ENCODE data around the gene RXRG.

The RXRG gene

DNA sequence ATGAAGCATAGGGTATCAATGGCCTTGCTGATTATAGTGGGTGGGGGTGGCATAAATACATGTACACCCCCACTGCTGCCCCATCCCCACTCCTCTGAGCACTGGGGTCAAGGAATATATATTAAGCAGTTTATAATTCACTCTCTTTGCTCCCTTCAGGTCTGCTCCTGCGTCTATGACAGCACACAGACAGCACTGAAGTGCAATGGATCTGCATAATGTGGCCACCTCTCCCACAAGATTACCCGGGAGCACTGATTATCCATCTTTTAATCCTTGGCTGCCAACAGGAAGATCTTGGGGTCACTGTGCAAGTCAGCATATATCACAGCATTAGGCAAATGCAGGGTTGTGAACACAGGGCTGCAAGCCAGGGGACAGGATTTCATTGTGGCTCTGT is 19.3 kb downstream of the RXRG start:
- no peak for DNase-seq
- peaks cover 18% of the 10 kb centered on the region for H3K4me1 ChIP-seq (ENCODE audit: low read length)
- no peaks in the 10 kb centered on the region for H3K9me2 ChIP-seq (replicated peaks; ENCODE audit: insufficient read depth, low read length)
- H2AFZ ChIP-seq (ENCODE audit: low read length) = no peak overlapping the region
- H3K27ac ChIP-seq (ENCODE audit: low read length) = no peak overlapping the region
- no peaks in the 10 kb centered on the region for H3K27me3 ChIP-seq (replicated peaks; ENCODE audit: insufficient read depth, low read length)
- TF ChIP-seq EZH2 (optimal IDR thresholded peaks at IDR 0.05; ENCODE audit: low read depth, low read length) (no peak), EZH2phosphoT487 (IDR thresholded peaks at IDR 0.05; ENCODE audit: low read length) (no peak)
- TF ChIP-seq, protein P1, sequence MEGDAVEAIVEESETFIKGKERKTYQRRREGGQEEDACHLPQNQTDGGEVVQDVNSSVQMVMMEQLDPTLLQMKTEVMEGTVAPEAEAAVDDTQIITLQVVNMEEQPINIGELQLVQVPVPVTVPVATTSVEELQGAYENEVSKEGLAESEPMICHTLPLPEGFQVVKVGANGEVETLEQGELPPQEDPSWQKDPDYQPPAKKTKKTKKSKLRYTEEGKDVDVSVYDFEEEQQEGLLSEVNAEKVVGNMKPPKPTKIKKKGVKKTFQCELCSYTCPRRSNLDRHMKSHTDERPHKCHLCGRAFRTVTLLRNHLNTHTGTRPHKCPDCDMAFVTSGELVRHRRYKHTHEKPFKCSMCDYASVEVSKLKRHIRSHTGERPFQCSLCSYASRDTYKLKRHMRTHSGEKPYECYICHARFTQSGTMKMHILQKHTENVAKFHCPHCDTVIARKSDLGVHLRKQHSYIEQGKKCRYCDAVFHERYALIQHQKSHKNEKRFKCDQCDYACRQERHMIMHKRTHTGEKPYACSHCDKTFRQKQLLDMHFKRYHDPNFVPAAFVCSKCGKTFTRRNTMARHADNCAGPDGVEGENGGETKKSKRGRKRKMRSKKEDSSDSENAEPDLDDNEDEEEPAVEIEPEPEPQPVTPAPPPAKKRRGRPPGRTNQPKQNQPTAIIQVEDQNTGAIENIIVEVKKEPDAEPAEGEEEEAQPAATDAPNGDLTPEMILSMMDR (IDR thresholded peaks at IDR 0.05; ENCODE audit: low read length) = no peak
- H4K20me1 ChIP-seq (ENCODE audit: insufficient read depth, low read length) = no peaks in the 10 kb centered on the region
- H3K4me3 ChIP-seq (ENCODE audit: low read length) = no peak overlapping the region
- H3F3A ChIP-seq (ENCODE audit: insufficient read depth, low read length) = no peaks in the 10 kb centered on the region
- no peak overlapping the region for H3K9ac ChIP-seq (ENCODE audit: low read length)
- no peak overlapping the region for H3K4me2 ChIP-seq (ENCODE audit: low read depth, low read length)
- no peaks in the 10 kb centered on the region for H3K36me3 ChIP-seq (replicated peaks; ENCODE audit: insufficient read depth, low read length)
- H3K9me3 ChIP-seq (replicated peaks; ENCODE audit: insufficient read depth, low read length) = no peaks in the 10 kb centered on the region
- no peaks in the 10 kb centered on the region for H3K79me2 ChIP-seq (ENCODE audit: low read length)

DNA sequence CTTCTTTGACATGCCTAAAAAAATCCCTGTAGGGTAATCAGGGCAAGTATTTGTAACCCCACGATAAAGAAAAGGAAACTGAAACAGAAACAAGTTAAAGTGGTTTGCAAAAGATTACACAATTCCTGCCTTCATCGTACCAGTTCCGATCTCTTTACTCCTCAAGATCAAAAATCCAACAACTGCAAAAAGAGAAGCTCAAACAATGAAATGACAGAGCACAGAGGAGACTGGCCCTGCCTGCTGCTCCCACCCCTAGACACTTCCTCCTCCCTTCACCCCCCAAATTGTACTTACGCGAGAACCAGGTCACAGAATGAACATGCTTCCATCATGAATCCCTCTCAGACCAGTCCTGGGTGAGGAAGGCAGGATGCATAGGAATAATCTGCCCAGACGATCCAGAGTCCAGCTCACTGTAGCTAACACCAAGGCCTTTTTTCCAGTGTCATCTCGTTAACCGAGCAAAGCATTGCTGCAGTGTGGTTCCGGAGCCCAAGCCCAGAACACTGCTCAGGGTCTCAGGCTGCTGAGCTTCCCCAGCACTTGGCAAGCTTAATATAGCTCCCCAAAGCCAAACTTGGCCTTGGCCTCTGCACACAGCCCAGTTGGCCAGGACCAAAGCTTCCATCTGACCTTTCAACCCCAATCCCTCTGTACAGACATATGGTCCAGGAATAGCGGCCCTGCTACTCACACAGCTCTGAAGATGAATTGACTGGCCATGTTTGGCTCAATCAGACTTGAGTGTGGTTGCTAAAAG is 20.3 kb downstream of the RXRG start:
- Histone ChIP-seq H3K9me3 (replicated peaks; ENCODE audit: insufficient read depth, low read length) (no peaks in the 10 kb centered on the region), H3K79me2 (ENCODE audit: low read length) (no peaks in the 10 kb centered on the region), H3K9me2 (replicated peaks; ENCODE audit: insufficient read depth, low read length) (no peaks in the 10 kb centered on the region), H2AFZ (ENCODE audit: low read length) (peak overlapping the region; percentile 77), H3K4me3 (ENCODE audit: low read length) (peak overlapping the region; percentile 48), H3K9ac (ENCODE audit: low read length) (peak overlapping the region; percentile 6; the same call in 1 of the 2 replicates), H3K4me1 (ENCODE audit: low read length) (peaks cover 18% of the 10 kb centered on the region), H3K4me2 (ENCODE audit: low read depth, low read length) (peak overlapping the region; percentile 74), H3F3A (ENCODE audit: insufficient read depth, low read length) (no peaks in the 10 kb centered on the region), H3K36me3 (replicated peaks; ENCODE audit: insufficient read depth, low read length) (no peaks in the 10 kb centered on the region), H4K20me1 (ENCODE audit: insufficient read depth, low read length) (no peaks in the 10 kb centered on the region), H3K27ac (ENCODE audit: low read length) (peak overlapping the region; percentile 18; the same call in 1 of the 2 replicates), H3K27me3 (replicated peaks; ENCODE audit: insufficient read depth, low read length) (no peaks in the 10 kb centered on the region)
- TF ChIP-seq, protein P1 (IDR thresholded peaks at IDR 0.05; ENCODE audit: low read length) = no peak
- TF ChIP-seq EZH2 (optimal IDR thresholded peaks at IDR 0.05; ENCODE audit: low read depth, low read length) (no peak), EZH2phosphoT487 (IDR thresholded peaks at IDR 0.05; ENCODE audit: low read length) (no peak)
- DNase-seq = peak; percentile 80

DNA sequence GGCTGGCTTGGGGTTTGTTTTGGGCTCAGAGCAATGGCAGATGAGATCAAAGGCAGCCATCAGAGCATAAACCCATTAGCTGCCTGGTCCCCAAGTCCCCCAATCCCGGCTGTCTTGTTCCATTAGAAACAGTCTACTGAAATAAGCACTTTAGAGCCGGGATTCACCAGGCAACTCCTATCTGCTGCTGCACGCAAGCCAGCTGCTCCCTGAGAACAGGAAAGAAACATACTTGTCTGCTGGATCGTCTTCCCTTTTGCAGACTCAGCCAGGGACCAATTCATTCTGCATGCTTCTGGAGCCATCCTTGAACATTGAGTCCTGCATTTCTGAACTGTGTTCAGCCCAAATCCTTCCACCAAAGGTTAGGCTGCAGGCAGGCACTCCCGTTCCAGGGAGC is 21.8 kb downstream of the RXRG start:
- no peak overlapping the region for H3K4me2 ChIP-seq (ENCODE audit: low read depth, low read length)
- H3K36me3 ChIP-seq (replicated peaks; ENCODE audit: insufficient read depth, low read length) = no peaks in the 10 kb centered on the region

More for the DNA sequence above, 21.8 kb downstream of the RXRG start:
- no peak for DNase-seq
- H3F3A ChIP-seq (ENCODE audit: insufficient read depth, low read length) = no peaks in the 10 kb centered on the region
- no peak overlapping the region for H3K9ac ChIP-seq (ENCODE audit: low read length)
- H3K4me1 ChIP-seq (ENCODE audit: low read length) = peaks cover 18% of the 10 kb centered on the region
- no peaks in the 10 kb centered on the region for H3K9me2 ChIP-seq (replicated peaks; ENCODE audit: insufficient read depth, low read length)
- H4K20me1 ChIP-seq (ENCODE audit: insufficient read depth, low read length) = no peaks in the 10 kb centered on the region
- H3K79me2 ChIP-seq (ENCODE audit: low read length) = no peaks in the 10 kb centered on the region
- no peak overlapping the region for H2AFZ ChIP-seq (ENCODE audit: low read length)
- H3K9me3 ChIP-seq (replicated peaks; ENCODE audit: insufficient read depth, low read length) = no peaks in the 10 kb centered on the region
- H3K27ac ChIP-seq (ENCODE audit: low read length) = no peak overlapping the region
- TF ChIP-seq EZH2phosphoT487 (IDR thresholded peaks at IDR 0.05; ENCODE audit: low read length) = no peak
- TF ChIP-seq, protein P1 (IDR thresholded peaks at IDR 0.05; ENCODE audit: low read length) = no peak
- no peak for TF ChIP-seq EZH2 (optimal IDR thresholded peaks at IDR 0.05; ENCODE audit: low read depth, low read length)
- H3K27me3 ChIP-seq (replicated peaks; ENCODE audit: insufficient read depth, low read length) = no peaks in the 10 kb centered on the region
- no peak overlapping the region for H3K4me3 ChIP-seq (ENCODE audit: low read length)
